Activated T-cell treated with anti-CD3 and anti-CD28 coated beads, Interleukin-2, amount 50 U/mL, for 4 hours (primary cell): ENCODE results near the gene EIF4EBP2. TPM values are rescaled to one million over a fixed set of nuclear protein-coding genes. Genes with fewer than 3 reads are reported as not detected.

Experiments
- ATAC-seq, 2 donors: fragments of 200-7000 bp; cut with Tn5 transposase; one replicate each; pipeline ENCODE4 v1.10.0; 2021
- DNase-seq: peaks from one replicate; pipeline ENCODE4 v3.0.0-alpha.2; 2020
- H3K27me3 Mint-ChIP-seq: one replicate; pipeline ENCODE4 v1.8.0; 2021; ENCODE audit warnings: low read depth, mixed read lengths
- H3K36me3 Mint-ChIP-seq: one replicate; pipeline ENCODE4 v1.8.0; 2022; ENCODE audit warnings: mixed read lengths; ENCODE audit not compliant: insufficient read depth
- H3K4me1 Mint-ChIP-seq: one replicate; pipeline ENCODE4 v1.8.0; 2021; ENCODE audit warnings: low read depth, mixed read lengths
- H3K4me3 Mint-ChIP-seq: one replicate; pipeline ENCODE4 v1.8.0; 2021; ENCODE audit warnings: mild to moderate bottlenecking, moderate library complexity, mixed read lengths
- H3K9me3 Mint-ChIP-seq: one replicate; pipeline ENCODE4 v1.8.0; 2021; ENCODE audit warnings: mixed read lengths
- total RNA-seq, 3 donors: library from RNA; stranded (reverse); gene quantifications; one replicate each; pipeline ENCODE4 v1.2.1, GENCODE V29; 2021

EIF4EBP2 gene
- total RNA-seq, 3 donors from 2014 or later, result 28.0 to 29.4 (median 28.3) TPM

GRCh38 chr10:70456164-70456563 is 52.2 kb downstream of the EIF4EBP2 start:
- Mint-ChIP-seq H3K36me3 (no peaks in the 10 kb centered on the region), H3K4me1 (peaks cover 3% of the 10 kb centered on the region), H3K27me3 (peaks cover 40% of the 10 kb centered on the region), H3K9me3 (no peaks in the 10 kb centered on the region), H3K4me3 (no peak overlapping the region)
- DNase-seq (no peak), ATAC-seq (no peak)

- ATAC-seq (no peak), DNase-seq (no peak)
- Mint-ChIP-seq H3K4me1 (peaks cover 3% of the 10 kb centered on the region), H3K9me3 (no peaks in the 10 kb centered on the region), H3K36me3 (no peaks in the 10 kb centered on the region), H3K4me3 (no peak overlapping the region), H3K27me3 (peaks cover 42% of the 10 kb centered on the region)
These were observed 53.9 kb downstream of the EIF4EBP2 start for GRCh38 chr10:70457759-70458305.

- Mint-ChIP-seq H3K36me3 (no peaks in the 10 kb centered on the region), H3K4me1 (peaks cover 3% of the 10 kb centered on the region), H3K27me3 (peaks cover 42% of the 10 kb centered on the region), H3K9me3 (no peaks in the 10 kb centered on the region), H3K4me3 (no peak overlapping the region)
- DNase-seq (peak; percentile 56), ATAC-seq (peak; percentile 85 to 86)
These were observed 54.5 kb downstream of the EIF4EBP2 start for GRCh38 chr10:70458329-70459060.

GRCh38 chr10:70459061-70459773 is 55.3 kb downstream of the EIF4EBP2 start:
- Mint-ChIP-seq H3K36me3 (no peaks in the 10 kb centered on the region), H3K27me3 (peaks cover 42% of the 10 kb centered on the region), H3K4me3 (no peak overlapping the region), H3K4me1 (peaks cover 3% of the 10 kb centered on the region), H3K9me3 (no peaks in the 10 kb centered on the region)
- ATAC-seq (no peak), DNase-seq (no peak)

GRCh38 chr10:70459774-70460490 is 56.0 kb downstream of the EIF4EBP2 start:
- DNase-seq (no peak), ATAC-seq (no peak)
- H3K4me3 Mint-ChIP-seq, result no peak overlapping the region
- H3K36me3 Mint-ChIP-seq, result no peaks in the 10 kb centered on the region
- H3K4me1 Mint-ChIP-seq, result peaks cover 3% of the 10 kb centered on the region
- H3K27me3 Mint-ChIP-seq, result peaks cover 42% of the 10 kb centered on the region
- no peaks in the 10 kb centered on the region for H3K9me3 Mint-ChIP-seq

GRCh38 chr10:70461397-70462348 is 57.7 kb downstream of the EIF4EBP2 start:
- H3K9me3 Mint-ChIP-seq, result no peaks in the 10 kb centered on the region
- peak; percentile 49 for ATAC-seq
- H3K36me3 Mint-ChIP-seq, result no peaks in the 10 kb centered on the region
- no peak overlapping the region for H3K4me3 Mint-ChIP-seq
- peaks cover 3% of the 10 kb centered on the region for H3K4me1 Mint-ChIP-seq
- peak; percentile 47 for DNase-seq
- H3K27me3 Mint-ChIP-seq, result peaks cover 34% of the 10 kb centered on the region

- Mint-ChIP-seq H3K4me3 (no peak overlapping the region), H3K9me3 (no peaks in the 10 kb centered on the region), H3K4me1 (peaks cover 3% of the 10 kb centered on the region), H3K27me3 (peaks cover 27% of the 10 kb centered on the region), H3K36me3 (no peaks in the 10 kb centered on the region)
- ATAC-seq, result no peak
- DNase-seq, result no peak
These were observed 58.5 kb downstream of the EIF4EBP2 start for GRCh38 chr10:70462349-70462984.

- Mint-ChIP-seq H3K36me3 (no peaks in the 10 kb centered on the region), H3K9me3 (no peaks in the 10 kb centered on the region), H3K27me3 (peaks cover 9% of the 10 kb centered on the region), H3K4me1 (no peaks in the 10 kb centered on the region), H3K4me3 (no peak overlapping the region)
- ATAC-seq, result no peak
- no peak for DNase-seq
These were observed 61.3 kb downstream of the EIF4EBP2 start for GRCh38 chr10:70465278-70465677.

- H3K4me3 Mint-ChIP-seq, result no peak overlapping the region
- H3K4me1 Mint-ChIP-seq, result no peaks in the 10 kb centered on the region
- DNase-seq (no peak), ATAC-seq (no peak)
- H3K36me3 Mint-ChIP-seq, result no peaks in the 10 kb centered on the region
- peaks cover 5% of the 10 kb centered on the region for H3K27me3 Mint-ChIP-seq
- no peaks in the 10 kb centered on the region for H3K9me3 Mint-ChIP-seq
These were observed 61.9 kb downstream of the EIF4EBP2 start for GRCh38 chr10:70465832-70466231.

GRCh38 chr10:70466951-70467350 is 63.0 kb downstream of the EIF4EBP2 start:
- ATAC-seq, result no peak
- Mint-ChIP-seq H3K4me3 (no peak overlapping the region), H3K4me1 (no peaks in the 10 kb centered on the region), H3K36me3 (no peaks in the 10 kb centered on the region), H3K27me3 (no peaks in the 10 kb centered on the region), H3K9me3 (no peaks in the 10 kb centered on the region)
- DNase-seq, result no peak

- Mint-ChIP-seq H3K27me3 (peaks cover 3% of the 10 kb centered on the region), H3K9me3 (no peaks in the 10 kb centered on the region), H3K4me1 (peaks cover 25% of the 10 kb centered on the region), H3K36me3 (no peaks in the 10 kb centered on the region), H3K4me3 (no peak overlapping the region)
- DNase-seq, result no peak
- no peak for ATAC-seq
These were observed 69.0 kb downstream of the EIF4EBP2 start for GRCh38 chr10:70472799-70473454.

GRCh38 chr10:70474780-70475179 is 70.8 kb downstream of the EIF4EBP2 start:
- H3K36me3 Mint-ChIP-seq, result no peaks in the 10 kb centered on the region
- H3K4me1 Mint-ChIP-seq, result peaks cover 36% of the 10 kb centered on the region
- no peaks in the 10 kb centered on the region for H3K9me3 Mint-ChIP-seq
- H3K4me3 Mint-ChIP-seq, result no peak overlapping the region
- ATAC-seq (no peak), DNase-seq (no peak)
- H3K27me3 Mint-ChIP-seq, result peaks cover 3% of the 10 kb centered on the region

- Mint-ChIP-seq H3K4me3 (no peak overlapping the region), H3K4me1 (peaks cover 45% of the 10 kb centered on the region), H3K36me3 (no peaks in the 10 kb centered on the region), H3K9me3 (no peaks in the 10 kb centered on the region), H3K27me3 (peaks cover 3% of the 10 kb centered on the region)
- no peak for ATAC-seq
- no peak for DNase-seq
These were observed 71.7 kb downstream of the EIF4EBP2 start for GRCh38 chr10:70475661-70476060.
